HEK293 (cell line): Measurements from ENCODE around the gene XPNPEP2.

ENCODE experiments used
- BCL11A ChIP-seq: fragments of 450-650 bp; formaldehyde crosslinking; IDR thresholded peaks from 2 replicates; pipeline ENCODE4 v1.5.1; 2016; ENCODE audit warnings: low read depth, missing biosample characterization, missing genetic modification characterization
- KLF1 ChIP-seq: fragments of 450-650 bp; formaldehyde crosslinking; IDR thresholded peaks from 2 replicates; pipeline ENCODE4 v1.5.1; 2016; ENCODE audit warnings: missing biosample characterization, missing genetic modification characterization
- ZBTB21 ChIP-seq: fragments of 450-650 bp; formaldehyde crosslinking; IDR thresholded peaks from 2 replicates; pipeline ENCODE4 v1.5.1; 2017; ENCODE audit warnings: missing biosample characterization, missing genetic modification characterization
- ZFP37 ChIP-seq: fragments of 450-650 bp; formaldehyde crosslinking; IDR thresholded peaks from 2 replicates; pipeline ENCODE4 v1.5.1; 2016; ENCODE audit warnings: missing biosample characterization, missing genetic modification characterization
- ZNF121 ChIP-seq: fragments of 450-650 bp; formaldehyde crosslinking; IDR thresholded peaks from 2 replicates; pipeline ENCODE4 v1.5.1; 2016; ENCODE audit warnings: missing biosample characterization, missing genetic modification characterization
- ZNF138 ChIP-seq: fragments of 450-650 bp; formaldehyde crosslinking; IDR thresholded peaks from 2 replicates; pipeline ENCODE4 v1.5.1; 2016; ENCODE audit warnings: missing biosample characterization, missing genetic modification characterization, borderline replicate concordance
- ZNF184 ChIP-seq: fragments of 450-650 bp; IDR thresholded peaks from 2 replicates; pipeline ENCODE4 v1.5.1; 2018; ENCODE audit warnings: missing biosample characterization, mild to moderate bottlenecking, missing genetic modification characterization
- ZNF837 ChIP-seq: fragments of 450-650 bp; formaldehyde crosslinking; IDR thresholded peaks from 2 replicates; pipeline ENCODE4 v1.5.1; 2016; ENCODE audit warnings: missing biosample characterization, missing genetic modification characterization
- TF ChIP-seq, protein P1 (sequence below): IDR thresholded peaks from 2 replicates; pipeline ENCODE4 v1.6.1; 2011; ENCODE audit warnings: mild to moderate bottlenecking, low read depth, low read length, borderline replicate concordance
- TF ChIP-seq, protein P2 (sequence below): fragments of 450-650 bp; formaldehyde crosslinking; IDR thresholded peaks from 2 replicates; pipeline ENCODE4 v1.5.1; 2016; ENCODE audit warnings: missing biosample characterization, missing genetic modification characterization
- TF ChIP-seq, protein P3 (sequence below): fragments of 450-650 bp; formaldehyde crosslinking; conservative IDR thresholded peaks from 2 replicates; pipeline ENCODE4 v1.5.1; 2016; ENCODE audit warnings: low read depth, missing biosample characterization, missing genetic modification characterization

DNA sequence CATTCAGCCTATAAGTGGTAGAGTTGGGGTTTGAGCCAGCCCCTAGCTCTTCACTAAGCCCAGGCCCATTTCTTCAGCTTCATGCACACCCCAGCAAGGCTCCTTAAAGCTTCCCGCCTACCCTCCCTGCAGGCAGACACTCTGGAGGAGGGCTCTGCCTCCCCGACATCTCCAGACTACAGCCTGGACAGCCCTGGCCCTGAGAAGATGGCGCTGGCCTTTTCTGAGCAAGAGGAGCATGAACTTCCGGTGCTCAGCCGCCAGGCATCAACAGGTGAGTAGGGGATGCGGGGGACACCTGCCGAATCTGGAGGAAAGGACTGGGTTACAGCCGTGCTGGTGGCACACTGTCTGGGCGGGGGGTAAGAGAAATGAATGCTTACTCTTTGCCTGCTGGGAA lies 52.0 kb downstream of the XPNPEP2 start:
- TF ChIP-seq ZFP37 (tag by site-specific recombination) (no peak), ZNF837 (no peak), ZNF121 (tag by site-specific recombination) (no peak), ZNF138 (tag by site-specific recombination) (no peak), ZNF184 (tag by site-specific recombination) (no peak), BCL11A (tag by site-specific recombination) (no peak), ZBTB21 (tag by site-specific recombination) (no peak), KLF1 (tag by site-specific recombination) (no peak)
- TF ChIP-seq, protein P1, sequence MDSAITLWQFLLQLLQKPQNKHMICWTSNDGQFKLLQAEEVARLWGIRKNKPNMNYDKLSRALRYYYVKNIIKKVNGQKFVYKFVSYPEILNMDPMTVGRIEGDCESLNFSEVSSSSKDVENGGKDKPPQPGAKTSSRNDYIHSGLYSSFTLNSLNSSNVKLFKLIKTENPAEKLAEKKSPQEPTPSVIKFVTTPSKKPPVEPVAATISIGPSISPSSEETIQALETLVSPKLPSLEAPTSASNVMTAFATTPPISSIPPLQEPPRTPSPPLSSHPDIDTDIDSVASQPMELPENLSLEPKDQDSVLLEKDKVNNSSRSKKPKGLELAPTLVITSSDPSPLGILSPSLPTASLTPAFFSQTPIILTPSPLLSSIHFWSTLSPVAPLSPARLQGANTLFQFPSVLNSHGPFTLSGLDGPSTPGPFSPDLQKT, result no peak
- TF ChIP-seq, protein P2, sequence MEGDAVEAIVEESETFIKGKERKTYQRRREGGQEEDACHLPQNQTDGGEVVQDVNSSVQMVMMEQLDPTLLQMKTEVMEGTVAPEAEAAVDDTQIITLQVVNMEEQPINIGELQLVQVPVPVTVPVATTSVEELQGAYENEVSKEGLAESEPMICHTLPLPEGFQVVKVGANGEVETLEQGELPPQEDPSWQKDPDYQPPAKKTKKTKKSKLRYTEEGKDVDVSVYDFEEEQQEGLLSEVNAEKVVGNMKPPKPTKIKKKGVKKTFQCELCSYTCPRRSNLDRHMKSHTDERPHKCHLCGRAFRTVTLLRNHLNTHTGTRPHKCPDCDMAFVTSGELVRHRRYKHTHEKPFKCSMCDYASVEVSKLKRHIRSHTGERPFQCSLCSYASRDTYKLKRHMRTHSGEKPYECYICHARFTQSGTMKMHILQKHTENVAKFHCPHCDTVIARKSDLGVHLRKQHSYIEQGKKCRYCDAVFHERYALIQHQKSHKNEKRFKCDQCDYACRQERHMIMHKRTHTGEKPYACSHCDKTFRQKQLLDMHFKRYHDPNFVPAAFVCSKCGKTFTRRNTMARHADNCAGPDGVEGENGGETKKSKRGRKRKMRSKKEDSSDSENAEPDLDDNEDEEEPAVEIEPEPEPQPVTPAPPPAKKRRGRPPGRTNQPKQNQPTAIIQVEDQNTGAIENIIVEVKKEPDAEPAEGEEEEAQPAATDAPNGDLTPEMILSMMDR, result no peak
- TF ChIP-seq, protein P3, sequence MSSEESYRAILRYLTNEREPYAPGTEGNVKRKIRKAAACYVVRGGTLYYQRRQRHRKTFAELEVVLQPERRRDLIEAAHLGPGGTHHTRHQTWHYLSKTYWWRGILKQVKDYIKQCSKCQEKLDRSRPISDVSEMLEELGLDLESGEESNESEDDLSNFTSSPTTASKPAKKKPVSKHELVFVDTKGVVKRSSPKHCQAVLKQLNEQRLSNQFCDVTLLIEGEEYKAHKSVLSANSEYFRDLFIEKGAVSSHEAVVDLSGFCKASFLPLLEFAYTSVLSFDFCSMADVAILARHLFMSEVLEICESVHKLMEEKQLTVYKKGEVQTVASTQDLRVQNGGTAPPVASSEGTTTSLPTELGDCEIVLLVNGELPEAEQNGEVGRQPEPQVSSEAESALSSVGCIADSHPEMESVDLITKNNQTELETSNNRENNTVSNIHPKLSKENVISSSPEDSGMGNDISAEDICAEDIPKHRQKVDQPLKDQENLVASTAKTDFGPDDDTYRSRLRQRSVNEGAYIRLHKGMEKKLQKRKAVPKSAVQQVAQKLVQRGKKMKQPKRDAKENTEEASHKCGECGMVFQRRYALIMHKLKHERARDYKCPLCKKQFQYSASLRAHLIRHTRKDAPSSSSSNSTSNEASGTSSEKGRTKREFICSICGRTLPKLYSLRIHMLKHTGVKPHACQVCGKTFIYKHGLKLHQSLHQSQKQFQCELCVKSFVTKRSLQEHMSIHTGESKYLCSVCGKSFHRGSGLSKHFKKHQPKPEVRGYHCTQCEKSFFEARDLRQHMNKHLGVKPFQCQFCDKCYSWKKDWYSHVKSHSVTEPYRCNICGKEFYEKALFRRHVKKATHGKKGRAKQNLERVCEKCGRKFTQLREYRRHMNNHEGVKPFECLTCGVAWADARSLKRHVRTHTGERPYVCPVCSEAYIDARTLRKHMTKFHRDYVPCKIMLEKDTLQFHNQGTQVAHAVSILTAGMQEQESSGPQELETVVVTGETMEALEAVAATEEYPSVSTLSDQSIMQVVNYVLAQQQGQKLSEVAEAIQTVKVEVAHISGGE, result no peak
